Measurements from ENCODE around the gene CEP164. TPM values are rescaled to one million over a fixed set of nuclear protein-coding genes. Genes with fewer than 3 reads are reported as not detected.
A peak's percentile ranks its signal among the peaks of the same experiment; 100 is the strongest.

CEP164 gene
- 10 to 100 TPM; 18.1 to 43.4 (median 31.2) TPM for polyA plus RNA-seq (ENCODE audit: insufficient read length in 4 of 4)

DNA sequence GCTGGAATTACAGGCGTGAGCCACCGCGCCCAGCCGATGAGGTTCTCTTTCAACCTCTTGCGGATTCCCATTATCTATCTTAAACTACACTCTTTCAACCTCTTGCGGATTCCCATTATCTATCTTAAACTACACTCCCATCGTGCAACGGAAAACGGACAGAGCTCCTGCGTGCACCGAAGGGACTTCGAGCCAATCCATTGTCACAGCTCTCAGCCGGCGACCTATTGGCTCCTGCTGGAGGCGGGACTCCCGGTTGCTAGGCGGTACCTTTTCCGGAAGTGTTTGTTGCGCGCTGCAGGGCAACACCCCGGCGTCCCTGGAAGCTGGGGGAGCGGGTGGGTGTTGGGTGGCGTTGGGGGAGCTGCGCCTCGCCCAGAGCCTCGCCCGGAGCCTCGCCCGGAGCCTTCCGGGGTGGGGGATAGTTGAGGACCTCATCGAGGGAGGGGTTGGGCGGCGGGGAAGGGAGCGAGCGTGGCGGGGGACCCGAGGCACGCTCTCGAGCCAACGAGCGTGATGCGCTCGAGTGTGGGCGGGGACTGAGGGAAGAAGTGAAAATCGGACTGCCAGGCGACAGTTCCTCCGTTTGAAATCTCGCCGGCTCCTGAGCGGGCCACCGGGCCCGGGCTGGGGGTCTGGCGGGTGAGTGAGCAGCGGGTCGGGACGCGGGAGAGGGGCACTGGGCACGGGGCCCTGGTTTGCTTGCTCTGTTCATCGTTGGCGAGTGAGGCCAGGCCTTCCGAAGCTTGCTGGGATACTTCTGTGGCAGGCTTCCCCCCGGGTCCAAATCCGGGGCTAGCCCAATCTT lies at the start of gene CEP164:
Gene CEP164 (plus strand): TSS at position 288 of the 808 bp plus-strand sequence. CDS start 10,733 bp downstream, outside the sequence.
- DNase-seq (ENCODE audit: low read depth in 4 of 4, low spot score in 2 of 4): peak; percentile 81 to 91 (median 88)

DNA sequence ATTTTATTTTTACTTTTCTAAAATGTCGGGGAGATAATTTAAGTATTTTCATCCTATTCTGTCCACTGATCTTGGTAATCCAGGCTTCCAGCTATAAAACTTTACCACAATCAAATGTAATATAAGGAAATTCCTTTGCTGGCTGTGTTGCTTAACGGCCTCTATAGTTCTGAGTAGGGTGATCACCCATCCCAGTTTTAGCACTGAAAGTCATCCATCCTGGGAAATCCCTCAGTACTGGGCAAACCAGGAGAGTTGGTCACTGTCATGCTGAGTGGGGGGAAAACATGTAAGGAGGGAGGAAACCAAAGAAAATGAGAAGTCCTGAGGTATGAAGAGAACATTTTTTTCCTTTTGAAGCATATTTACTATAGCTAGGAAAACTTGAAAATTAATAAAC lies 49.3 kb upstream of the CEP164 start:
- DNase-seq (ENCODE audit: low read depth in 4 of 4, low spot score in 2 of 4): no peak

DNA sequence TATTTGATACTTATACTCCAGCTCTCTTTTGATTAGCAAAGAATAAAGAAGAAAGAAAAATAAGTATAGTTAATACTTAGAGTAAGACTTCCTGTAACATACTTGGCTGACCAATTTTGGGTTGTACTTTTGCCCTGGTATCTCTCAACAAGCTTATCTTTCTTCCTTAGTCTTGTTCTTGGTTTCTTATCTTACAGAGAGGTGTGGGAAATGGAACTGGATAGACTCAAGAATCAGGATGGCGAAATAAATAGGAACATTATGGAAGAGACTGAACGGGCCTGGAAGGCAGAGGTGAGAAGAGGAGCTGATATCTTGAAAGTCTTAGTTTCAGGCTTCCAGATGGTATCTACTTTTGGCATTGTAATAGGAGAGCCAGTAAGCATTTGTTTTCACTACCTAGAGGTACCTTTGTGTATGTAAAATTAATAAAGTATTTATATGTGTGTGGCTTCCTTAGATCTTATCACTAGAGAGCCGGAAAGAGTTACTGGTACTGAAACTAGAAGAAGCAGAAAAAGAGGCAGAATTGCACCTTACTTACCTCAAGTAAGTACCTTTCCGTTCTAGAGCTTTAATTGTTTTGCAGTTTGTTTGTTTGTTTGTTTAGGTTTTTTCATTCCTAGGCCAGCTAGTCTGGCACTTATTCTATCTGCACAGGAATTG lies 47.8 kb upstream of the CEP164 start:
- DNase-seq (ENCODE audit: low read depth in 4 of 4, low spot score in 2 of 4): no peak

DNA sequence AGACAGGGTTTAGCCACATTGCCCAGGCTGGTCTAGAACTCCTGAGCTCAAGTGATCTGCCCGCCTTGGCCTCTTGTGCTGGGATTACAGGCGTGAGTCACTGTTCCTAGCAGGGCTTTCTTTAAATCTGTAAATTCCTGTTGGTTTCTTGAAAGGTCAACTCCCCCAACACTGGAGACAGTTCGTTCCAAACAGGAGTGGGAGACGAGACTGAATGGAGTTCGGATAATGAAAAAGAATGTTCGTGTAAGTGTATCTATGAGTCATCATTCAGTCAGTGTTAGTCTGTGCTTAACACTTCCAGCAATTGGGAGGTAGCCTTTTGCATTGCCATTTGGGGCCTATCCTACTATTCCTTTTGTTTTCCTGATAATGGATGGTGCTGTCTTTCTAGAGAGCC lies 46.5 kb upstream of the CEP164 start:
- DNase-seq (ENCODE audit: low read depth in 4 of 4, low spot score in 2 of 4): no peak

DNA sequence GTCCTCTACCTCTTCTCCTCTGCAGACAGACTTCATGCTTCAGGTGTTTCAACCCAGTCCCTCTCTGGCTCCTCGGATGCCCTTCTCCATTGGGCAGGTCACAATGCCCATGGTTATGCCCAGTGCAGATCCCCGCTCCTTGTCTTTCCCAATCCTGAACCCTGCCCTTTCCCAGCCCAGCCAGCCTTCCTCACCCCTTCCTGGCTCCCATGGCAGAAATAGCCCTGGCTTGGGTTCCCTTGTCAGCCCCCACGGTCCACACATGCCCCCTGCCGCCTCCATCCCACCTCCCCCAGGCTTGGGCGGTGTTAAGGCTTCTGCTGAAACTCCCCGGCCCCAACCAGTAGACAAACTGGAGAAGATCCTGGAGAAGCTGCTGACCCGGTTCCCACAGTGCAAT lies 45.8 kb upstream of the CEP164 start:
- no peak for DNase-seq (ENCODE audit: low read depth in 4 of 4, low spot score in 2 of 4)

DNA sequence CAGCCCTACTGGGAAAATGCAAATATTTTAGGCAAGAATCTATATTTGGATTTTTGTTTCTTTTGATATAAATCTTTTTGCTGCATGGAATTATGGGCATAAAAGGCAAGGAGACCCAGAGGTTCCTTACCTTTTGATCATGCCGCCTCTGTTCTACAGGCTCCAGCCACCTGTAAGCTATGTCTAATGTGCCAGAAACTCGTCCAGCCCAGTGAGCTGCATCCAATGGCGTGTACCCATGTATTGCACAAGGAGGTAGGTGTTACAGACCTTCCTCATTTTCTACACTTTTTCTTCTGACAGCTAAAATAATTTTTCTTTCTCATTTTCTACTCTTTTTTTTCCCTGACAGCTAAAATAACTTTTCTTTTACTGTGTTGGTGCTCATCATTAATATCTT lies 44.7 kb upstream of the CEP164 start:
- no peak for DNase-seq (ENCODE audit: low read depth in 4 of 4, low spot score in 2 of 4)

DNA sequence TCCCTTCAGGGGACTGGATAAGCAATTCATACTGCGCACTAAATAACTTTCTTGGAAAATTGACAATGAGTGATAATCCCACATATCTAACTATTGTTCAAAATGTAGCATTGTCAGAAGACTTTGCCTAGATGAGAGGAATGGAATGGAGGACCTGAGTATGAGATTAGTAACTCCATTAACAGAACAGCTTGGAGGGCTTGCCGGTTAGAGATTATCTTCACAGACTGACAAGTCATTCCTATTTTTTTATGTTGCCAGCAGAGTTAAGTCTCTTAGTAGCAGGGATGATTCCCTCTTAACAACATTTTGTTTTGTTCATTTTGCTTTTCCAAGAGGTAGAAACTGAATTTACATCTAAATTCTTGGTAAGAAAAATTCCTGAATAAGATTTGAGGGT lies 43.6 kb upstream of the CEP164 start:
- DNase-seq (ENCODE audit: low read depth in 4 of 4, low spot score in 2 of 4): no peak

DNA sequence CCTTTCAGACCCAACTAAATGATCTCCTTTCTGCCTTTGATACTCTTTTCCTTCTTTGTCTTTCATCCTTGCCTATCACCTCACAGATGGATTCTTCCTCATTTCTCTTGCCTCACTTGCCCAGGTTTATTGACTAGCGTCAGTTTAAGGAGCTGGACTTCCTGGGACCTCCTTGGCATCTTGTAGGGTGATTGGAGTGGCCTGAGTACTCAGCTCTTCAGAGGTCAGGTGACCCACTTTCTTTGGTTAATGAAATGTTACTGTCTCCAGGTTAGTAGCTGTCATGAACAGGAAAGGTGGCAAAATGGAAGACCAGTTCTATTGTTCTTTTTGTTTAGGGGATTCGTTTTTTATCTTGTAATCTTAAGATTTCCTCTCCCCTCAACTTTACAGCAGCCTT lies 41.1 kb upstream of the CEP164 start:
- DNase-seq (ENCODE audit: low read depth in 4 of 4, low spot score in 2 of 4): no peak

DNA sequence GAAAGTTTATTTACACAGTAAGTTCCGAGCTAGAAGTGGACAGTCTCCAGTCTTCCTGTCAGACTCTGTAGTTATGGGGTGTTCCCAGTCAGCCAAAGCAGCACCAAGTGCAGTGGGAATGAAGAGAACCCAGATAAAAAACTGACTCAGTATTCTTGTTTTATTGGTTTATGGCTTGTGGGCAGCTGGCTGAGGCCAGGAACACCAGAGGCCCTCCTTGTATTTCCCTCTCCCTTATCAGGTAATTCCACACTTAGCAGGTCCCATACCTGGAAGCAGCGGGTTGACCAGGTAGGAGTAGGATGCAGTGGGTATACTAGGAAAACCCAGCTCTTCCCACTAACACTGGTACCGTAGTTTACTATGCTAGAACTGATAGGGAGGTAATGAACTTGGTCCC lies 40.0 kb upstream of the CEP164 start:
- DNase-seq (ENCODE audit: low read depth in 4 of 4, low spot score in 2 of 4): no peak

DNA sequence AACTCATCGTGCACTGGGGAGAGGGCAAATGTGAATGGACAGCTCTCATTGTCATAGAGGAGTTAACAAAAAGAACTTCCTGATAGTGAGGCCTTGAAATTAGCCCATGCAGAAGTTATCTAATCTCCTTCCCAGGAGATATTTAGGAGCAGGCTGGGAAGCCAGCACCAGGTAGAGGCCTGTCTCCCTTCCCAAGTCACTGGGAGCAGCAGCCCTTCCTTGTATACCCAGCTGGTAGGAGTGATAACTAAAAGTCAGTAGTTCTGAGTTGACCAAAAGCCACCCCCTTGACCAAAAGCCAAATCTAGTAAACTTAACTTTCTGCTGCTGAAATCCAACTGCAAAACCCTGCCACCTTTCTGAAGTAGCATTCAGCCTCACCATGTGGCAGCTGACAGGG lies 37.9 kb upstream of the CEP164 start:
- DNase-seq (ENCODE audit: low read depth in 4 of 4, low spot score in 2 of 4): no peak

DNA sequence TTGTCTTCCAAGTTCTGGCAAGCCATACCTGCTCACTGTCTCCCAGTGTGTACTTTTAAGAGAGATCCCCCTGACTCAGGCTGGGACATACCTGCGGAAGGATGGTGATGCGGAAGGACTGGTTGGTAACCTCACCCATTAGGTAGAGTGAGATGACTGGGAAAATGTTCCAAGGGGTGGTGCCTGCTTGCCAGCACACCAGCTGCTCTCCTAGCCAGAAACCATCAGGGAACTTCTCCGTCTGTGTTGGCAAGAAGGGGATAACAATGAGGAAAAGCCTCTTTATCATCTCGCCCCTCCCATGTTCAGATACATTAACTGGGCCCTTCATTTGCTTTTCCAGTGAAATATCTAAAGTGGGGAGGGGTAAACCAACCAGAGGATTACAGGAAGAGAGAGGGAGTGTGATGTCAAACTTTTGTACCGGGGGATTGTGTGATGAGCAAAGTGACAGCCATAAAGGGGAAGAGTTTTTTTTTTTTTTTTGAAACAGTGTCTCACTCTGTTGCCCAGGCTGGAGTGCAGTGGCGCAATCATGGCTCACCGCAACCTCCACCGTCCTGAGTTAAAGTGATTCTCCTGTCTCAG lies 36.8 kb upstream of the CEP164 start, which contains the start of gene BACE1-AS:
Gene BACE1-AS (plus strand): TSS at position 538 of the 588 bp plus-strand sequence.
- DNase-seq (ENCODE audit: low read depth in 4 of 4, low spot score in 2 of 4): no peak

DNA sequence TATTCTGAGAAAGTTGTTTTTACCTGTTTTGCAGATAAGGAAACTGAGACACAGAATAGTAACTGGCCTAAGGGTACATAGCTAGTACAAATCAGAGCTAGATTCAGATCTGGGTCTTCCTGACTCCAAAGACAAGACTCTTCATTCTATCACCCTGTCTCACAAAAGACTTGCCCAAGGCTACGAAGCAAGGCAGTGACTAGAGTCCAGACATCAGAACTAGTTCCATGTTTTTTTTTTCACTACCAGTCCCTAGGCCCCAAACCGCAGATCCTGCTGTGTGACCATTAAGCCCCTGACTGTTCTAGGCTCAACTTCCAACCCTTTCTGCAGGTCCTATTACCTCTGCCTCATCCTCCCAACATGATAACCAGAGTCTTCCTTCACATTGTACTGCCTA lies 35.0 kb upstream of the CEP164 start:
- no peak for DNase-seq (ENCODE audit: low read depth in 4 of 4, low spot score in 2 of 4)

DNA sequence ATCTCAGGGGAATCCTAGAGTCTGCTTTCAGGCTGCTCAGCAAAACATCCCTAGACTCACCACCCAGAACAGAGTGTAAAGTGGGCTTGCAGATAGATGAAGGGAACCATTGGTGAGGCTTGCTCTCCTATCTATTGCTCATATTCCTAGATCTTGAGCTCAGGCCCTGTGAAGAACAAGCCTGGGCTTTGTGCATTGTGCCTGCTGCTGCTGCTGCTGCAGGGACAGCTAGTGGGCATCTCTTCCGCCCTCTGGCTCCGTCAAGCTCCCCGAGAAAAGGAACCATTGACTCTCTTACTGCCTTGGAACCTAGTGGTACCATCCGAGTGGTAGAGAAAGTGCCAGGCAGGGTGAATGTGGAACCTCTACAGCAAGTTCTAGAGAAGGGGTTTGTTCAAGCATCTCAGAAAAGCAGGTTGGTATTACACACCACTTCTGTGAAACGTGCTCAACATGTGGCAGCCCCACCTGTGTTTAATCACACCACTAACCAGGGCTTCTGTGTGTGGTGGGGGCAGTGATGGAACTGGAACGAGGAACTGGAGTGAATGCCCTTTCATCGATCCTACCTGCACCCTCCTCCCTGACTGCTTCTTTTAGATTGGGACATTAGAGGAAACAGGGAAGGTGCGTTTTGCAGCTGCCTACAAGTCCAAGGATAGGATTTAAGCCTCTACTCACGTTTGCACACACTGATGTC lies 32.1 kb upstream of the CEP164 start:
- DNase-seq (ENCODE audit: low read depth in 4 of 4, low spot score in 2 of 4): no peak

DNA sequence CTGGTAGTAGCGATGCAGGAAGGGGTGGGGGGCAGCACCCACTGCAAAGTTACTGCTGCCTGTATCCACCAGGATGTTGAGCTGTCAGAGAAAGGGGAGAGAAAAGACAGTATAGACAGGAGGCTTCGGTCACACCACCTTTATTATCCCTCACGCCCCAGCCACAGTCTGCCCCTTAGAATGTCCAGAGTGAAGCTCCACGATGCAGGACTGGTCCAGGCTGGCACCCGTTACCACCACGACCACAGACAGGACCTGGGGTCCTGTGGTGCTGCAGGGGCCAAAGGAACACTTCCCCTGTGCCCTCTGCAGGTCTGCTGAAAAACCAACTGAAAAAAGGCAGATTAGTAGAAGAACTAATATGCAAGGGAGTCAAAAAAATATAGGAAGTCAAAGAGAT lies 30.8 kb upstream of the CEP164 start:
- no peak for DNase-seq (ENCODE audit: low read depth in 4 of 4, low spot score in 2 of 4)

DNA sequence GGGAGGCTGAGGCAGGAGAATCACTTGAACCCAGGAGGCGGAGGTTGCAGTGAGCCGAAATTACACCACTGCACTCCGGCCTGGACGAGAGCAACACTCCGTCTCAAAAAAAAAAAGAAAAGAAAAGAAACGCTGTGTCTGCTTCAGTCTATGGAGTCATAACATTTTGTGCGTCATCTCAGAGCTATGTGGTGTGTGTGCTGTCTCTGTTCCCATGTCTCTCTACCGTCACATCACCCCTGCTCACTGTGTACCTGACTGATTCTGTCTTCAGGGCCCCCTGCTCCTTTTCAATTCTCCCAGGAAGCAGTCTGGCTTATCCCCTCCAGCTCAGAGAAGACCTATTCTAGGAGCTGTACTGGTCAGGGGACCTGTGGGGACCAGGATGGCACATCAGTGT lies 29.5 kb upstream of the CEP164 start:
- no peak for DNase-seq (ENCODE audit: low read depth in 4 of 4, low spot score in 2 of 4)

DNA sequence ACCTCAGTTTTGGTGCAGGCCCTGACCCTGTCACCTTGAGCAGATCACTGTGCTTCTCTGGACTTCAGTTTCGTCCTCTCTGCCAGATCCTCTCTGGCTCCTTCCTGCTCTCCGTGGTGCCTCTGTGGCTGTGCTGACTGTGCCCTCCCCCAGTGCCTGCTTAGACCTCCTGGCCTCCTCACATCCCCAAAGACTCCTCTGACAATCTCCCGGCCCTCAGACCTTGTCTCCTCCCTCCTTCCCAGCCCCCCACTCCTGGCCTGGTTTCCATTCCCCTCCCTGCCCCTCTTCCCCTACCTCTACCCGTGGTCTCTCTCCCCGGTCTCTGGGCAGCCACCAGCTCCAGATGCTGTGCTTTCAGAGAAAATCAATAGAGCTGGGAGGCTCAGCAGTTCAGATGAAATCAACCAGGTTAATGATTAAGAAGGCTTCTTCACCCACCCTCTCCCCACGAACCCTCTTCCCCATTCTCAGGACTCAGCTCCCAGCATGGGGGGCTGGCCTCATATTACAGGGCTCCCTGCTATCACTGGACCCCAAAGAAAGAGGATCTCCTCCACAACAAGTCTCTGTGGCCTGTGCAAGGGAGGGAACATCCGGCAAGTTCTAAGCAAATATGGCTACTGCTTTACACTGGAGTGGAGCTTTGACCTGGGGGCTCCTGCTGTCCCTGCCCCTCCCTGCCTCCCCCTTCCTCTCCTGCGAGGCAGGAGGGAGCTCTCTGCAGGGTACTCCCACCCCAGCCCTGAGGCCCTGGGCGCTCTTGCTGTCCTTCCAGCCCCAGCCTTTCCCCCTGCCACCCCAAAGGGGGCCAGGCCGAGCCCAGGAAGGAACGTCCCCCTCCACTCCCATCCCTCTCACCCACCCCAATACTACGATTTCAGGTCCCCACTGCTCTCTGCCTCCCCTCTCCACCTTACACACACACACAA lies 28.0 kb upstream of the CEP164 start:
- peak in 1 of 4 donors; percentile 28 for DNase-seq (ENCODE audit: low read depth in 4 of 4, low spot score in 2 of 4)

DNA sequence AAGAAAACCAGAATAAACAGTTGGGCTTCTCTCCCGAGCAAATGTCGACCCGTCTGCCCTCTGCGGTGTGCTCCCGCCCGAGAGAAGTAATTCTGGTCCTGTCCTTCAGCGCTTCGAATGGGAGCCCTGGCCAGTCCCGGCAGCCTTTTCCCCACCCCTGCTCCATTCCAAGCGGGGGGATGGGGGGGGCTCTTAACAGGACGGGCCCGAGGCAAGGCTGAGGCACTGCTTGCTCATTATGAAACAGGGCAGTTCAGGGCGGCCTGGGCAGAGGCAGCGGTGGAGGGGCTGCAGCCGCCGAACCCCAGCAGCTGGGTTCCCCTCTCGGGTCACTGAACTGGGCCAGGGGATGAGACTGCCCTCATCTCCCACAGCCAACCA lies 27.4 kb upstream of the CEP164 start:
- peak in 3 of 4 donors; percentile 47 to 68 (median 65) for DNase-seq (ENCODE audit: low read depth in 4 of 4, low spot score in 2 of 4)

DNA sequence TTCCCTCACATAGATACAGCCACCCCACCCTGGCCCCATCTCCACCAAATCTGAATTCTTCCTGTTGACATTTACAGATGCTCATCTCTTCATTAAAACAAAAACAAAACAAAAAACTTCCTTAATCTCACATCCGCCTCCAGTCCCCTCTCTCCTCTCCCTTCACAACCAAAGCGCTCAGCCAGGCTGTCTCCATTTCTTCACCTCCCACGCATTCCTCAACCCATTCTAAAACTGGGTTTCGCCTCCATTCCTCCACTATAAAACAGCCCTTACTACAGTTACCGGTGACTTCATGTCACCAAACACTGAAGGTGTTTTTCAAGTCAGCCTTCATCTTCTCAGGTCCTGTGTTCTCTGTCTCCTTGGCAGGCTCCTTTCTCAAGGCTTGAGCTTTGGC lies 26.9 kb upstream of the CEP164 start:
- peak in 3 of 4 donors; percentile 43 to 56 (median 54) for DNase-seq (ENCODE audit: low read depth in 4 of 4, low spot score in 2 of 4)

DNA sequence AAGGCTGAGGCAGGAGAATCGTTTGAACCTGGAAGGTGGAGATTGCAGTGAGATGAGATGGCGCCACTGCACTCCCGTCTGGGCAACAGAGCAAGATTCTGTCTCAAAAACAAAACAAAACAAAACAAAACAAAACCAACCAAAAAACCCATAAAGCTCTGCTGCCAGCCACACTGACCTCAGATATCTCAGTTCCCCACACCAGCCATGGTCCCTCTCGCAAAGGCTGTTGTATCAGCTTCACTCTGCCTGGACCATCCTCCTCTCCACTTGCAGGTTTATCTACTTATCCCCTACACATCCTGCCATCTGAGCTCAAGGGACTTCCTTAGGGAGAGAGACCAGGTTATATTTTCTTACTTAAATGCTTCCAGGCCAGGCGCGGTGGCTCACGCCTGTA lies 25.4 kb upstream of the CEP164 start:
- no peak for DNase-seq (ENCODE audit: low read depth in 4 of 4, low spot score in 2 of 4)

DNA sequence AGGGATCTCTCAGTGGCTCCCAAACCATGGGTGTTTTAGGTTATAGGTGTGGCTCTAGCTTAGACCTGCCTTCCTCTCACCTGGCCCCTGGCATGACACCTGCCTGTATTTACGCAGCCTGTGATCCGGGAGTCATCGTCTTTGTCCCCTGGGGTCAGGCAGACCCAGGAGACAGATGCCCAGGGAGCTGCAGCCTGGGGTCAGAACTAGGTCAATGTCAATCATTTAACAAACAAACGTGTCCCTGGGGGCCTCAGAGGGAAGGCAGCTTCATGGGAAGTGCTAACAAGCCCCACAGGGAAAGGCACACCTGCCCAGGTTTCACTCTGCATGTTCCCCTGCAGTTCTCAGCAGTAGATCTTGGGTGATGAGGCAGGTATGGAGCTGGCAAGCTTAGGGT lies 24.6 kb upstream of the CEP164 start:
- DNase-seq (ENCODE audit: low read depth in 4 of 4, low spot score in 2 of 4): no peak

Measured in left renal cortex interstitium (tissue), 4 donors.